ENCODE results near the gene PLD5.
"Not testable (repeated sequence)": the region's sequence is repeated elsewhere in the genome, so short reads cannot be mapped to it uniquely, and the experiment has no call there.

Gene PLD5

DNA sequence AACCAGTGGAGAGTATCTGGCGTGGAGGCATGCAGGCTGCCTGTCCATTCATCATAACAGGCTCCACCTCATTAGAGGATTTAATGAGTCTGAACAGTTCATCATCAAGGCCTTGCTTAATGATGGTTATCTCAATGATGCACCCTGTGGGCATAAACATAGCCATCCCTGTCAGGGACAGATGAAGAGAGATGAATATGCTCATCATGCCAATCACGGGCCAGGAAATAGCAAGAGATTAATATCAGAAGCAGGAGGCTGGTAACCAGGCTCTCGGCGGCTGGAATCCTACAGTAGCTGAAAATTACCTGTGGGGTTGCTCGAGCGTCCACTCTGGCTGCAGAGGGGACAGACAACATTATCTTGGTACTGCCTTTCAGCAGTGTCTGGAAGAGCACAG lies 247.7 kb downstream of the PLD5 start:
- not testable (repeated sequence) for DNase-seq (ENCODE audit: low read depth)

- not testable (repeated sequence) for DNase-seq (ENCODE audit: low read depth)
Measured at GRCh38 chr1:242267004-242267403, 257.5 kb downstream of the PLD5 start.

- not testable (repeated sequence) for DNase-seq (ENCODE audit: low read depth)
Measured at GRCh38 chr1:242264419-242264818, 260.1 kb downstream of the PLD5 start.

DNA sequence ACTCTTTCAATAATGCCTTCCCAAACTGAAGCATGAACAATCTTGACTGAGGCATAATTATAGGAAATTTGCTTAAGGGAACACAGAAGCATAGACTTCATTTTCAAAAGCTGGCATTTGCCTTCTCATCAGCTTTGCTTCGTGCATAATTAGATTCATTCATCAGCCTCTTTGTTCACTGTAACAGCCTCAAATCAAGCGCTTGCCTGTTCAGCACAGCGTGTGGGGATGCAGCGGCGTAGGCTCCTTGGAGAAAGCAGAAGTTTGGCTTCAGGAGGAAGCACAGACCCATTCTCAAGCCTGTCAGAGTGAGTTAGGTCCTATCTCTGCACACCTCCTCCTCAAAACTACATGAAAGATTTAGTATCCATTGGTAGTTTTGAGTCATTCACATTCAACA lies 279.2 kb downstream of the PLD5 start:
- no peak for DNase-seq (ENCODE audit: low read depth)

- DNase-seq (ENCODE audit: low read depth) = no peak
Measured at GRCh38 chr1:242243472-242243871, 281.0 kb downstream of the PLD5 start.

DNA sequence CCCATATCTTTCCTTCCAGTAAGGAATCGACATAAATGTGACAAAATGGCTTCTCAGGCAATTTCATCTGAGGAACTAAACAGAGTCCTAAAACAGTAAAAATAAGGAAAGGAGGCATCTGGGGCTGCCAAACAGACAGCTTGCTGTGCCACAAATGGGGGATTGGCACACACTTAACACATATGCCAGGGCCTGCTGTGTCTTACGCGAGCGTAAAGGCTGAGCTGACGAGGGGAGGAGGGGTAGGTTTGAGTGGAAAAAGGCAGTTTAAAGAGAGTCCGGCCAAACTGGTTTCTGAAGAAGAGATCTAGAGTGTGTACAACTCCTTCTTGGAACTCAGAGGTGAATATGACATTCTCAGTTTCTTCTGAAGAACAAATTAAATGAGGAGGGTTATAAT lies 281.5 kb downstream of the PLD5 start:
- no peak for DNase-seq (ENCODE audit: low read depth)

GRCh38 chr1:242241936-242242335 lies 282.6 kb downstream of the PLD5 start:
- no peak for DNase-seq (ENCODE audit: low read depth)

GRCh38 chr1:242240691-242241090 lies 283.8 kb downstream of the PLD5 start:
- no peak for DNase-seq (ENCODE audit: low read depth)

DNA sequence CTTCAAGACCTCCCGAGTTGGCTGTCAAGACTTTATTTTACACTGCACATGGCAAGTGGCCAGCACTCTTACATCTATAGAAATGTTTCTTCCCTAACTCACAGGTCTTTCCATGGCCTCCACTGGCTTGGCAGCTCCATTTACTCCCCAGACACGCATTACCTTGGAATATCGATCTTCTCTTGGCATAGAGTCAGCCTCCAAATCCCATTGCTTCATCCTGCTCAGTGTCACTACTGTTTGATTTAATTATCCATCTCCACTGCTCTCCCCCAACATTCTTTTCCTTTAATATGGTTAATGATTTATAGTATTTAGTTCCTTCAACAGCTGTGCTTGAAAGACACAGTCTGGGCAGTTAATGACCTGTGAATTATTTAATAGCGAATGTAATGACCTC lies 284.4 kb downstream of the PLD5 start:
- DNase-seq (ENCODE audit: low read depth) = no peak

- no peak for DNase-seq (ENCODE audit: low read depth)
Measured at GRCh38 chr1:242239398-242239797, 285.1 kb downstream of the PLD5 start.

- DNase-seq (ENCODE audit: low read depth) = no peak
Measured at GRCh38 chr1:242237051-242237450, 287.4 kb downstream of the PLD5 start.

DNA sequence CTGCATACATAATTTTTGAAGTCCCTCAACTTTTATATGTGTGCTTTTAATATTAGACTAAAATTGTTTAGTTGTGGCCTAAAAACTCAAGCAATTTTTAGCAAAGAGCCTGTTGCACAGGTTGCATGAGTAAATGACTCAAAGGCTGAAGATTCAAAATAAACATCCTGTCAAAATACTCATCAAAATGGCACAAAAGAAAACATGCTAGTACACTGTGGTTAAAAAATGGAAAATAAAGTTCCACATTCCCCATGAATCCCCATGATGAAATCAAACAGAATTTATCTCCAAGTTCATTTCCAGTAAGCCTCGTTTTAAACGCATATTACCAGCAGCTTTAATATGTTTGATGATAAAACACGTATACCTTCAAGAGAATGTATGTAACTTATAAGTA lies 295.5 kb downstream of the PLD5 start:
- no peak for DNase-seq (ENCODE audit: low read depth)

DNA sequence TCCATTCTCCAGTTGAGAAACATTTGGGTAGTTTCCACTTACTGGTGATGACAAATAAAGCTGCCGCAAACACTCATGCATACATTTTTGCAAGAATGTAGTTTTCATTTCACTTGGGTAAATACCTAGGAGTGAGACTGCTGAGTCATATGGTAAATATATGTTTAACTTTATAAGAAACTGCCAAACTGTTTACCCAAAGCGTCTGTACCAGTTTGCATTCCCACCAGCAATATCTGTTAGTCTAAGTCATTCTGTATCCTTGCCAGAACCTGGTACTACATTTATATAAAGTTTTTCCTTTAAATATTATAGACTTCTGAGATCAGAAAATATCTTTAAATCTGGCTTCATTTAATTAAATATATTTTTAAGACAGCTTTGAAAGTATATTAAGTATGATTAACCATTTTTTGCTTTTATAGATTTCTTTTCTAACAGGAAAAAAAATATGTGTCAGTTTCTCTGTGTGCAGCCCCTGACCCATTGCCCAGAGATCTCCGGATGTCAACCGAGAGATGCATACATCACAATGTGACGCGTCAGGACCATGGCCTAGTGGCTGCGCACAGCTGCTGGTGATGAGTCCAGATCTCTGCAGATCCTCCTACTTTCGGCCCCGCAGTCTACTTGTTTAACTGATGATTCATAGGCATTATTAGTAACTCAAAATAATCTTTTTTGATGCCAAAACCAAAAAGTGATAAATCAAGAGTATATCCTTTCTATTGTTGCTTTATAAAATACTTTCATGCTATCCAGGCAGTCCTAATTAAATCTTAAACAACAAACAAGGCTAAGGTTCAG lies 298.5 kb downstream of the PLD5 start:
- DNase-seq (ENCODE audit: low read depth) = no peak

DNA sequence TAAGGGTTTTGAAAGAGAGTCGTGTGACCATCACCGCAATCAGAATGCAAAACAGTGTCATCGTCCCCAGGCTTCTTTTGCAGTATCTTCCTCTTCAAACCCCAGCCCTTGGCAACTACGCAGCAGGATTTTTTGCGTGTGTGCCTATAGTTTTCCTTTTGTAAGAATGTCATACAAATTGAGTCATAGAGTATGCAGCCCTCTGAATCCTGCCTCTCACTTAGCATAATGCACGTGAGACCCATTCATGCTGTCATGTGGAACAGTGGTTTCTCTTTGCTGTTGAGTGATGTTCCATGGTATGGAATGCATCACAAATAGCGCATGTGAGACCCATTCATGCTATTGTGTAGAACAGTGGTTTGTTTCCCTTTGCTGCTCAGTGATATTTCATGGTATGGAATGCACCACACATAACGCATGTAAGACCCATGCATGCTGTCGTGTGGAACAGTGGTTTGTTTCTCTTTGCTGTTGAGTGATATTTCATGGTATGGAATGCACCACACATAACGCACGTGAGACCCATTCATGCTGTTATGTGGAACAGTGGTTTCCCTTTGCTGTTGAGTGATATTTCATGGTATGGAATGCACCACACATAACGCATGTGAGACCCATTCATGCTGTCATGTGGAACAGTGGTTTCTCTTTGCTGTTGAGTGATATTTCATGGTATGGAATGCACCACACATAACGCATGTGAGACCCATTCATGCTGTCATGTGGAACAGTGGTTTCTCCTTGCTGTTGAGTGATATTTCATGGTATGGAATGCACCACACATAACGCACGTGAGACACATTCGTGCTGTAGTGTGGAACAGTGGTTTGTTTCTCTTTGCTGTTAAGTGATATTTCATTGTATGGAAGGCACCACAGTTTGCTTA lies 299.4 kb downstream of the PLD5 start:
- DNase-seq (ENCODE audit: low read depth) = not testable (repeated sequence)

GRCh38 chr1:242224461-242224860 lies 300.0 kb downstream of the PLD5 start:
- no peak for DNase-seq (ENCODE audit: low read depth)

- no peak for DNase-seq (ENCODE audit: low read depth)
Measured at GRCh38 chr1:242219905-242220304, 304.6 kb downstream of the PLD5 start.

GRCh38 chr1:242219298-242219901 lies 305.1 kb downstream of the PLD5 start:
- no peak for DNase-seq (ENCODE audit: low read depth)

- DNase-seq (ENCODE audit: low read depth) = no peak
Measured at GRCh38 chr1:242216368-242216767, 308.1 kb downstream of the PLD5 start.

- not testable (repeated sequence) for DNase-seq (ENCODE audit: low read depth)
Measured at GRCh38 chr1:242214455-242214854, 310.0 kb downstream of the PLD5 start.

DNA sequence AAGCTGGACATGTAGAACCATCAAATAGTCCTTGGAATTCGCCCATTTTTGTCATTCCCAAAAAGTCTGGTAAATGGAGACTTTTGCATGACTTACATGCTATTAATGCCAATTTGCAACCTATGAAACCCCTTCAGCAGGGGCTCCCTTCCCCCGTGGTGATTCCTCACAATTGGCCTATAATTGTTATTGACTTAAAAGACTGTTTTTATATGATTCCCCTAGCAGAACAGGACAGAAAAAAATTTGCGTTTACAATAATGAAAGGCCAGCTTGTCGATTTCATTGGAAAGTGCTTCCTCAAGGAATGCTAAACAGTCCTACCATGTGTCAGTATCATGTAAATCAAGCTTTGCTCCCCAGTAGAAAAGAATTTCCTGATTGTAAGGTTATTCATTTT lies 311.5 kb downstream of the PLD5 start:
- not testable (repeated sequence) for DNase-seq (ENCODE audit: low read depth)

- DNase-seq (ENCODE audit: low read depth) = no peak
Measured at GRCh38 chr1:242212401-242212800, 312.1 kb downstream of the PLD5 start.

- DNase-seq (ENCODE audit: low read depth) = no peak
Measured at GRCh38 chr1:242211254-242212022, 313.1 kb downstream of the PLD5 start.

Data from activated T-helper 9 cell treated with anti-CD3 and anti-CD28 coated beads, Interleukin-2, amount 50 U/mL, for 16 hours (primary cell).